UCSD-AML1 (cell line): ENCODE measurements around the gene SWAP70.

Experiments used
- DNase-seq: peaks from one replicate; lab custom pipeline; 2025; ENCODE audit not compliant: unreplicated experiment; lab: John Stamatoyannopoulos, UW

Gene SWAP70

GRCh38 chr11:9747828-9748227 lies 84.0 kb downstream of the SWAP70 start:
- DNase-seq = no peak

DNA sequence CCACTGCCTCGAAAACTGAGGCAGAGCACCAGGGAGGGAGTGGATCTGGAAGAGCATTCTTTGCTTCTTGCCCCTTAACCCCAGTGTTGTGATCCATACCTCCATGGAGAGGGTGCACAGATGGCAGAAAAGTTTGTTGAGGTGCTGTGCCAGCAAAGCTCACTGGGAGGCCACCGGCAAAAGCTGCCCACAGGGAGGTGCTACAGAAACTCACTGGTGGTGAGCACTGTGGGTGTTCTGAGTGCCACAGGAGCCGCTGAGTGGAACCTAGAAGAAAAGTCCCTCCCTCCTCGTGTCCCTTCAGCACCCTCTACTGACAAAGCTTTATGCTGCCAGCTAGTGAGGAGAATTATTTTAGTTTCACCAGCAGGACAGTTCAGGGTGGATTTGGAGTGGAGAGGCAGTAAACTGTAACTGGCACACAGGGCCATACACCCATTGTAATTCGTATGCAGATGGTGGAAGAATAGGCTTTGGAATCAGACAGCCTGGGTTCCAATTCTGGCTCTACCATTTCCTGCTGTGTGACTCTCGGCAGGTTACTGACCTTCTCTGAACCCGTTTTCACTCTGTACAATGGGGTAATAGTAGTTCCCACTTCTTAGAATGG lies 84.6 kb downstream of the SWAP70 start:
- peak; percentile 78 for DNase-seq

- DNase-seq = no peak
Observed at GRCh38 chr11:9750551-9750950, 86.7 kb downstream of the SWAP70 start.

GRCh38 chr11:9752091-9752490 lies 88.2 kb downstream of the SWAP70 start:
- DNase-seq = no peak

DNA sequence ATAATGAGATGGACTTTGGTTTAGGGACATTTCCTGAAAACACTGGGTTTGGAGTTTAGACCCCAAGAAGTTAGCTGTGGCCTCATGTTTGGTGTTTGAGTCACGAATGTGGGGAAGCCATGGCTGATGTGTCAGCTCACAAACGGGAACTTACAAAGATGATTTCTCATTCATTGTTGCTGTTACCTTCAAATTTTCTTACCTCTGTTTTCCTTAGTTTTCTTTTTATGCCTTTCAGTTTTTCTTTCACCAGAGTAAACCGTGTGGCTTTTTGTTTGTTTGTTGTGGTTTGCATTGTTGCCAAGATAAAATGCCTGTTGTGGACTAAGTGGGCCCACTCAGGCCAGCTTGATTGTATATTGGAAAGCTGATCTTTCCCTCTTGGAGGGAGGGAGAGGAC lies 89.1 kb downstream of the SWAP70 start:
- DNase-seq = no peak

DNA sequence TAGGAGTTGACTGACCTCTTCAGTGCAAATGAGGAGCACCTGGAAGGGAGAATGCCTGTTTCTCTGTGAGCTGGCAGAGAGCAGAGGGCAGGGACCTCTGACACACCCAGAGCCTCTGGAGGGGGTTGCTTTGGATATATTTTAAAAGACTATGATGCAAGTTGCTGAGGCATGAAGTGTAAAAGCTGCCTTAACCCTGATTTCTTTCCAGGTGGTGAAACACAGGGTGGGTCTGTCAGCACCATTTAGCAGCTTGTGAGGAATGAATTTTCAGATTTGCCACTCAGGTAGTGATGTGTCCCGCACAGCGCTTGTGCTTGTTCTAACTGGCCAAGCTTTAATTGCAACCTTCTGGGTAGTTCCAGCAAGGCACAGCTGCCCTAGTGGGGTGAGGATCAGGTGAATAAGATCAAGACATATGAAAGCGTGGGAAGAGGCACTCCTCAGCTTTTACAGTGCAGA lies 90.2 kb downstream of the SWAP70 start:
- DNase-seq = no peak

GRCh38 chr11:9755561-9756185 lies 91.8 kb downstream of the SWAP70 start:
- peak; percentile 27 for DNase-seq

- no peak for DNase-seq
Observed at GRCh38 chr11:9756461-9756860, 92.6 kb downstream of the SWAP70 start.

GRCh38 chr11:9756878-9757277 lies 93.0 kb downstream of the SWAP70 start:
- DNase-seq = no peak

DNA sequence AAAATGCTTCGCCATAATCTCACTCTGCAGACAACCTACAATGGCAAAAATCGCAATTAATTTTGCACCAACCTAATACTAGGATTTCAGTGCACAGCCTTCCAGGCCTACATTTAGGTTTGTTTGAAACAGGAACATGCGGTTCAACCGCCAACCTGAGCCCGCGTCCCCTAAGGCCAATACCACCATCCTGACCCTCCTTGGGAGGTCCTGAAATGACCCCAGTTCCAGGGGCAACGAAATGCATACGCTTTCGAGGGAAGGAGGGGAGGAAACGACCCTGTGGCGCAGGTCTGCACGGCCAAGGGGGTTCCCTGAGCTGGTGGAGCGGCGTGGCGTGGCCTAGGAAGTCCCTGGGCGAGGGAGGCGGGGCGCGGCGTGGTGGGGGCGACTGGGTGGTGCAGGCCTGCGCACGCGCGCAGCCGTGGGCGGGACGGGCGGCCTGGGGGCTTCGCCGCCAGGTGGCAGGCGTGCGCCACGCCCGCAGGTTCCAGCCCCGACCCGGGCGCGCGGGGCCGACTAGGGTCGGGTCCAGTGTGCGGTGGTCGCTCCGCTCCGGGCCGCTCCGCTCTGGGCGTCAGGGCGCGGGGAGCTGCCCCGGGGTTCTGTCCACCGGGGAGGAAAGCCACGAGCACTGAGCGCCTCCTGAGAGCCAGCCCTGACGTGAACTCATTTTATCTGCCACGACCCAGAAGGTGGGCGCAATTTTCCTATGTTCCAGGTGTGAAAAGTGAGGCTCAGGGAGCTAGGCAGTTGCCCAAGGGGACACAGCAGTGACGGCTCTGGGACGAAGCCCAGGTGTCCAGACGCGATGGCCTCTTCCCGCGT lies 94.1 kb downstream of the SWAP70 start:
- peak; percentile 91 for DNase-seq

GRCh38 chr11:9758637-9759518 lies 95.0 kb downstream of the SWAP70 start:
- DNase-seq = peak; percentile 71

- DNase-seq = peak; percentile 52
Observed at GRCh38 chr11:9759519-9760192, 95.8 kb downstream of the SWAP70 start.

- DNase-seq = no peak
Observed at GRCh38 chr11:9760193-9760575, 96.3 kb downstream of the SWAP70 start.

DNA sequence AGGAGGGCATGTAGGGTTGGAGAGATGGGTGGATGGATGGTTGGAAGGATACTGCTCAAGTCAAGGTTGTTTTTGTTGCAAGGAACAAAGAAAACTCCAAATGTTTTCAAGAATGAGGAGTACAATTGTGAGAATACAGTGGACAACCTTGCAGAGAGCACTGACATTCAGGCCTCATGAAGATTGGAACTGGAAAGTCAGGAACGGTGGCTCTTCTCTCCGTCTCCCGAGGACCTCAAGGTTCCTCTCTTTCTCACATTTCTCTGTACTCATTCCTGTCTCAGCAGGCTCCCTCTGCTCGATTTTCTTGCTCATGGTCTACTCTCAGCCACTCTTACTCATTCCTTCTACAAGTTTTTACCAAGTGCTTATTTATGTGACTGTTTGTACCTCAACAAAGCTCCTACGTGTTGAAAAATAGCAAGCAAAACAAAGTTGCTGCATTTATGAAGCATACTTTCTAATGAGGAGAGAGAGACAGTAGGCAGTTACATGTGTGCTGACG lies 97.6 kb downstream of the SWAP70 start:
- DNase-seq = no peak

GRCh38 chr11:9762531-9762930 lies 98.7 kb downstream of the SWAP70 start:
- no peak for DNase-seq

GRCh38 chr11:9763301-9763700 lies 99.4 kb downstream of the SWAP70 start:
- no peak for DNase-seq

DNA sequence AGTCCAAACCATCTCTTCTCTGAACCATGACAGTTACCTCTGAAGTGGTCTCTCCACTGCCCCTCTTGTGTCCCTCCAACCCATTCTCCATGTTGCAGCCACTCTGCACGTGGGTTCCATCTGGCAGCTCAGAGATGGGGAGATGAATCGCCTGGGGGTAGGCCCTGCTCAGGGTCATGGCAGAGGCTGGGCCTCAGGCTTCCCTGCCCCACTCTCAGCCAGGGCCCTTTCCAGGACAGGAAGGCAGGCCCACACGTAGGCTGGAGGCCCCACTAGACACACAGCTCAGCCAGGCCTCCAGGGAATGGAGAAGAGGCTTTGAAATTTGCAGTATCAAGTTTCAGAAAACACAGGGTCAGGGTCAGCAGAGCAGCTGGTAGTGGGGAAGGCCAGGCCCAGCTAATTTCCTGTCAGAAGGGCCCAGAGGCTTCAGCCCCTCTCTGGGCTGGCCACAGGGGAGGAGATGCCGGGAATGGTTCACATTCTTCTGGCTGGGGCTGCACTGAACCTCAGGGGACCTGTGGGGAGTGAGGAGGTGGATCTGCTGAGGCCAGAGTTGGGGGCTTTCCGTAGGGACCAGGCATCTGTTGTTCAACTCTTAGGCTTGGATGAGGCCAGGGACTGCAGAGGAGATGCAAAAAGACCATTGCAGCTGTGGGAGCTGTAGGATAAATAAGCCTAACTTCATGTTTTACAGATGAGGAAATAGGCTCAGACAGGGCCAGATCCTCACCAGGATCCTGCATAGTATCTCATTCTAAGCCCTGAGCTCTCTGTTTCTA lies 101.6 kb downstream of the SWAP70 start:
- DNase-seq = no peak

DNA sequence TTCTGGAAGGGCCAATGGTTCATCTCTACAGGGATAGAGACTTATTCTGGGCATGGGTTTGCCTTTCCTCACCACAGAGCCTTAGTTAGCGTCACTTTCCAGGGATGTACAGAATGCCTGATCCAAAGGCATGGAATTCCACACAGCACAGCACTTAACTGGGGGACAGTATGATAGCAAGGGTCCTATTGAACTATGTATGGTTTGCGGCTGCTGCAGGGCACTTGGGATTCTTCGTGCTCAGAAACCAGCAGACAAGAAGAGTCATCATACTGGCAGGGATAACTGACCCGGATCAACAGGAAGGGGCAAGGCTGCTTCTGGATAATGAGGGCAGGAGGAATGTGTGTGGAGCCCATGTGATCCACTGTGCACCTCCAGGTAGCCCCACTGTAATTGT lies 105.7 kb downstream of the SWAP70 start:
- no peak for DNase-seq

DNA sequence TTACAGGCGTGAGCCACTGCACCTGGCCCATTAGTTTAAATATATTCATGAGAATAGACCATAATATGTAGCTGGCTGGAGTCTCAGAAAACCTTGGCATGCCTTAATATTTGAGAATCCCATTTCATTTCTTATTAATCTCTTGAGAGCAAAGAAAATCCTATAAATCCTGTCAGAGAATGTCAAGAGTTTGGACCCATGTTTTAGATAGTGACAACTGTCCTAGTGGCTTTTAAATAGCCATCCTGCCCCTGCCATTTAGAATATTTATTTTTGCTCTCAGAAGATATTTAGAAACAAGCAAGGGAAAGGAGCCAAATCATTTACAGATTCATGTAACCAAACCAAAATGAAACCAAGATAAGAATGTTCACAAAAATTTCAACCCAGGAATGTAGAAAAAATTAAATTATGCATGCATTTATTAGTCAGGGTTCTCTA lies 107.2 kb downstream of the SWAP70 start:
- DNase-seq = no peak

DNA sequence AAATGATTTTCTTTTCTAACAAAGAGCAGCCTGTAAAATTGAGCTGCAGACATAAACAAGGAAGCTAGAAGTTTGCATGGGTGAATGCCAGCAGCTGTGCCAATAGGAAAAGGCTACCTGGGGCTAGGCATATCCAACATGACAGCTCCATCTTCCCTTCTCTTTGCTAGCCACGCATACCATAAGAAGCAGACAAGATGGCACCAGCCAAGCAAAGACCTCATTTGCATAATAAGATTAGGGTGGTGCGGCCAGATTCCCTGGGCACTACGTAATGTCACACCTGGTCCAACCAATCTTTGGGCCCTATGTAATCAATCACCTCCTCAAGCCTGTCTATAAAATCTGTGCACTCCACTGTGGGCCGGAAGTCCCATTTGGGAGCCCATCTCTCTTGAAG lies 108.3 kb downstream of the SWAP70 start:
- DNase-seq = no peak
